Uterus (tissue), 4 donors: Measurements from ENCODE around the gene GRIK3. TPM values are rescaled to one million over a fixed set of nuclear protein-coding genes. Genes with fewer than 3 reads are reported as not detected.

Source experiments
- DNase-seq, 2 donors: peaks; one replicate each; pipeline ENCODE4 v3.0.0-alpha.2; 2019 to 2020
- H3K27ac ChIP-seq, 2 donors: fragments of 200-600 bp; sonication (generic); 1 replicate in 1 of 2; 2 replicates in 1 of 2; pipeline ENCODE4 v1.5.1; 2016 to 2018
- H3K27me3 ChIP-seq, 2 donors: fragments of 200-600 bp; sonication (generic); one replicate each; pipeline ENCODE4 v1.5.1; 2018 to 2019; ENCODE audit warnings: control low read depth in 1 of 2
- H3K36me3 ChIP-seq, 2 donors: fragments of 200-600 bp; sonication (generic); one replicate each; pipeline ENCODE4 v1.5.1; 2019; ENCODE audit warnings: control low read depth in 1 of 2
- H3K4me1 ChIP-seq, 2 donors: fragments of 200-600 bp; sonication (generic); one replicate each; pipeline ENCODE4 v1.5.1; 2018 to 2019; ENCODE audit warnings: control low read depth in 1 of 2
- H3K4me3 ChIP-seq, 2 donors: fragments of 200-600 bp; sonication (generic); 1 replicate in 1 of 2; 2 replicates in 1 of 2; pipeline ENCODE4 v1.5.1; 2018 to 2019; ENCODE audit warnings: mild to moderate bottlenecking in 1 of 2
- H3K9me3 ChIP-seq, 2 donors: fragments of 200-600 bp; sonication (generic); one replicate each; pipeline ENCODE4 v1.5.1; 2019; ENCODE audit warnings: control low read depth in 1 of 2
- CTCF ChIP-seq, 4 experiments: fragments of 200-600 bp in 2 of 4; fragments of 450-650 bp in 2 of 4; sonication (generic) in 2 of 4; IDR thresholded peaks; one replicate each; pipeline ENCODE4 v1.5.1; 2016 to 2019; ENCODE audit warnings: antibody characterized with exemption in 4 of 4, mild to moderate bottlenecking in 2 of 4, moderate library complexity in 1 of 4
- POLR2A ChIP-seq, 2 donors: fragments of 450-650 bp; IDR thresholded peaks; one replicate each; pipeline ENCODE4 v1.6.1; 2016; ENCODE audit warnings: antibody characterized with exemption in 2 of 2, mild to moderate bottlenecking in 1 of 2, moderate library complexity in 1 of 2
- intact Hi-C: fragments of 100-400 bp; cut with DNase I; formaldehyde crosslinking; loops from one replicate; pipeline ENCODE4 v1.15.1; 2023; ENCODE audit warnings: low total_unique reads
- total RNA-seq, 4 donors: library from RNA; depleted of rRNA in 3 of 4; stranded (reverse); fragments of >200 nt in 3 of 4; gene quantifications; one replicate each; pipeline versions ENCODE4 v1.1.0 to v1.2.4, GENCODE V29; 2014 to 2023
- donor health status: DM: yes; HTN: yes; CAD: no.

The GRIK3 gene
- total RNA-seq, 4 donors from 2014 or later, result 0.52 to 1.6 TPM; not detected in 2

DNA sequence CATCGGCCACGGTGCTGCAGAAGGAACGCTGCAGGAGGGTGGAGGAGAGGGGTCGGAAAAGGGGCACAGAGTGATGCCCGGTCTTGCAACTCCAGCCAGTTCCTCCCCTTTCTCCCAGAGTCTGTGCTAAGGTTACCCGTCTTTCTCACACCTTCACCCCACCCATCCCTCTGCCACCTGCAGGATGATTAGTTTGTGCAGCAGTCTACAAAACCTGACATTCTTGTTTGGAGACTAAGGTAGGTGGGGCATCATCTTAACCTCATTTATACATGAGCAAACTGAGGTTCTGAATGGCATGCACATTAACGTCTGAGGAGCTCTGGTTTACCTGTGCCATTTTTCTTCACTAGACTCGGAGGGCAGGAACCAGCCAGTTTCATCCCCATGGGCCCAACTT, 232.3 kb downstream of the GRIK3 start:
- Histone ChIP-seq H3K27me3 (no peaks in the 10 kb centered on the region), H3K4me1 (no peaks in the 10 kb centered on the region), H3K27ac (no peak overlapping the region), H3K4me3 (no peak overlapping the region), H3K36me3 (no peaks in the 10 kb centered on the region), H3K9me3 (no peaks in the 10 kb centered on the region)
- TF ChIP-seq POLR2A (IDR thresholded peaks at IDR 0.05) (no peak), CTCF (IDR thresholded peaks at IDR 0.05) (no peak)
- intact Hi-C loops, result no loop called here
- DNase-seq, result no peak

- Histone ChIP-seq H3K27ac (no peak overlapping the region), H3K27me3 (no peaks in the 10 kb centered on the region), H3K4me1 (no peaks in the 10 kb centered on the region), H3K4me3 (no peak overlapping the region), H3K36me3 (no peaks in the 10 kb centered on the region), H3K9me3 (no peaks in the 10 kb centered on the region)
- TF ChIP-seq POLR2A (IDR thresholded peaks at IDR 0.05), result no peak
- TF ChIP-seq CTCF (IDR thresholded peaks at IDR 0.05), result no peak
- intact Hi-C loops, result no loop called here
- no peak for DNase-seq
Observed at GRCh38 chr1:36797761-36798160, 236.6 kb downstream of the GRIK3 start.

DNA sequence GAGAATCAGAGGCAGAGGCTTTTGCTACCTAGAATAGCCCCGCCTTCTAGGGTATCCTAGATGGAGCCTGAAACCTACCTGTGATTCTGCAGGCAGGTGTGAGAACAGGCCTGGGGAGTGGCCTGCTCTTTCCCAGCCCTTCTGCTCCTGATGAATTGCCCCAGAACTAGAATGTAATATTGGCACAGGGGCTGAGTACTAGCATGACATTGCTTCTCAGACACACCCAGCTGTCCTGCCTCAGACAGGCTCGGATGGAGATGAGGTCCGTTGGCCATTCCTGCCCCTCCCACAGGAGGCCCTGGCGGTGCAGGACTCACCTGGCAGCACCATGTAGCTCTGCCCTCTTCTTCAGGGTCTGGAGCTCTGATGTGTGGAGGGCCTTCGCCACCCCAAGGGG, 237.6 kb downstream of the GRIK3 start:
- no peak overlapping the region for H3K4me3 ChIP-seq
- H3K27ac ChIP-seq, result no peak overlapping the region
- TF ChIP-seq POLR2A (IDR thresholded peaks at IDR 0.05), result no peak
- TF ChIP-seq CTCF (IDR thresholded peaks at IDR 0.05), result no peak
- intact Hi-C loops, result no loop called here
- no peaks in the 10 kb centered on the region for H3K36me3 ChIP-seq
- no peaks in the 10 kb centered on the region for H3K9me3 ChIP-seq
- no peaks in the 10 kb centered on the region for H3K4me1 ChIP-seq
- DNase-seq, result no peak
- no peaks in the 10 kb centered on the region for H3K27me3 ChIP-seq

DNA sequence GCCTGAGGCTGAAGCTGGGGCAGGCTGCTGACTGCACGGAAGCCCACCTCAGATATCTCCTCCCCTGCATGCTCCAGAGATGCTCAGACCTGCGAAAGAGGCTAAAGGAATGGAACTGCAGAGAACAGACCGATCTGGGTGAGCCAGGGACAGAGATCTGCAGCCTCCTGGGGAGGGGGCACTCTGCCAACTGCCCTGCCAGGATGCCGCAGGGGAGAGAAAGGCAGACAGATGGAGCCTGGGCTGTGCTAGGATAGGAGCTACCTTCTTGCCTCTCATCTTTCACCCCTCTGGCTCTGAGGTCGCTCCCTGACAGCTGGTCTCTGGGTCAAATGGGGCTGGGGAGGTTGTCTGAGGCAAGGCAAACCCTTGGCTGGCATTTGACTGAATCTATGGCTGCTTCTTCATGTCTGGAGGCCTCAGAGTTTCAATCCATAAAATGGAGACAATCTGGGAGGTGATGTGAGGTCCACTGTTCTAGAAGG, 238.2 kb downstream of the GRIK3 start:
- TF ChIP-seq POLR2A (IDR thresholded peaks at IDR 0.05) (no peak), CTCF (IDR thresholded peaks at IDR 0.05) (no peak)
- Histone ChIP-seq H3K9me3 (no peaks in the 10 kb centered on the region), H3K4me1 (no peaks in the 10 kb centered on the region), H3K27me3 (no peaks in the 10 kb centered on the region), H3K36me3 (no peaks in the 10 kb centered on the region), H3K4me3 (no peak overlapping the region), H3K27ac (no peak overlapping the region)
- DNase-seq, result no peak
- intact Hi-C loops, result no loop called here

DNA sequence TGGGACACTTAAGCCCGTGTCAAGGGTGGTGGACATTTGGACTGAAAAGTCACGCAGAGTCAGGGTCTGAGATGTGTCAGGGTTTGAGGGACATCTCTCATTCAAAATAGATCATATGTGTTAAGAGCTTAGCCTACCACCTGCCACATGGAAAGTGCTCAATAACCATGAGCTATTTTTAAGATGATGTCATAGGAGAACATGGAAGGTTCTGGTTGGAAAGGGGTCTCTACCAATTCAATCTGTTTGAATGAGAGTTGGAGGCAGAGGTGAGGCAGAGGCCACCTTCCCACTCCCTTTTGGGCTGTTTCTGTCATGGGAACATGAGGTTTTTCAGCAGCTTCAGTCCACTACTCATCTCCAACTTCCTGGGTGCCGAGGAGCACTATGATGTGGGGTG, 239.9 kb downstream of the GRIK3 start:
- DNase-seq, result no peak
- no peaks in the 10 kb centered on the region for H3K27me3 ChIP-seq
- TF ChIP-seq CTCF (IDR thresholded peaks at IDR 0.05) (no peak), POLR2A (IDR thresholded peaks at IDR 0.05) (no peak)
- H3K4me1 ChIP-seq, result no peaks in the 10 kb centered on the region
- no peaks in the 10 kb centered on the region for H3K9me3 ChIP-seq
- intact Hi-C loops, result no loop called here
- no peak overlapping the region for H3K4me3 ChIP-seq
- no peaks in the 10 kb centered on the region for H3K36me3 ChIP-seq
- no peak overlapping the region for H3K27ac ChIP-seq
